HEK293T (cell line): ENCODE data around the gene ENAH.

ENCODE experiments used
- ARNT ChIP-seq: fragments of 450-650 bp; IDR thresholded peaks from 2 replicates; pipeline ENCODE4 v1.6.1; 2017; ENCODE audit warnings: mild to moderate bottlenecking
- BHLHE40 ChIP-seq: fragments of 450-650 bp; IDR thresholded peaks from 2 replicates; pipeline ENCODE4 v1.6.1; 2016; ENCODE audit warnings: mild to moderate bottlenecking, moderate library complexity, borderline replicate concordance
- ELF4 ChIP-seq: fragments of 450-650 bp; IDR thresholded peaks from 2 replicates; pipeline ENCODE4 v1.6.1; 2017; ENCODE audit warnings: antibody characterized with exemption
- FOXK2 ChIP-seq: fragments of 450-650 bp; IDR thresholded peaks from 2 replicates; pipeline ENCODE4 v1.6.1; 2016; ENCODE audit warnings: mild to moderate bottlenecking
- FOXM1 ChIP-seq: fragments of 450-650 bp; IDR thresholded peaks from 2 replicates; pipeline ENCODE4 v1.6.1; 2017; ENCODE audit warnings: mild to moderate bottlenecking, borderline replicate concordance
- HDGF ChIP-seq: fragments of 450-650 bp; IDR thresholded peaks from 2 replicates; pipeline ENCODE4 v1.6.1; 2017; ENCODE audit warnings: antibody characterized with exemption, borderline replicate concordance
- L3MBTL2 ChIP-seq: fragments of 450-650 bp; conservative IDR thresholded peaks from 2 replicates; pipeline ENCODE4 v1.6.1; 2016; ENCODE audit warnings: mild to moderate bottlenecking
- LEF1 ChIP-seq: fragments of 450-650 bp; IDR thresholded peaks from 2 replicates; pipeline ENCODE4 v1.6.1; 2017; ENCODE audit warnings: mild to moderate bottlenecking, borderline replicate concordance
- NFRKB ChIP-seq: fragments of 450-650 bp; IDR thresholded peaks from 2 replicates; pipeline ENCODE4 v1.6.1; 2016; ENCODE audit warnings: mild to moderate bottlenecking, moderate library complexity
- SP1 ChIP-seq: fragments of 450-650 bp; IDR thresholded peaks from 2 replicates; pipeline ENCODE4 v1.6.1; 2017
- SUZ12 ChIP-seq: fragments of 450-650 bp; IDR thresholded peaks from 2 replicates; pipeline ENCODE4 v1.6.1; 2016; ENCODE audit warnings: mild to moderate bottlenecking

- TF ChIP-seq HDGF, result no peak
- TF ChIP-seq FOXK2, result no peak
- no peak for TF ChIP-seq SP1
- no peak for TF ChIP-seq ARNT
- TF ChIP-seq BHLHE40, result no peak
- no peak for TF ChIP-seq ELF4
- TF ChIP-seq FOXM1, result no peak
- TF ChIP-seq L3MBTL2, result no peak
- no peak for TF ChIP-seq SUZ12
- no peak for TF ChIP-seq LEF1
- TF ChIP-seq NFRKB, result no peak
Observed at GRCh38 chr1:225485991-225486530, 166.9 kb downstream of the ENAH start.
